HEK293T (cell line): ENCODE results near the gene MICALL2.

Experiments
- BHLHE40 ChIP-seq: fragments of 450-650 bp; IDR thresholded peaks from 2 replicates; pipeline ENCODE4 v1.6.1; 2016; ENCODE audit warnings: mild to moderate bottlenecking, moderate library complexity, borderline replicate concordance
- FOXA1 ChIP-seq: fragments of 450-650 bp; IDR thresholded peaks from 2 replicates; pipeline ENCODE4 v1.6.1; 2016; ENCODE audit warnings: mild to moderate bottlenecking
- FOXK2 ChIP-seq: fragments of 450-650 bp; IDR thresholded peaks from 2 replicates; pipeline ENCODE4 v1.6.1; 2016; ENCODE audit warnings: mild to moderate bottlenecking
- L3MBTL2 ChIP-seq: fragments of 450-650 bp; conservative IDR thresholded peaks from 2 replicates; pipeline ENCODE4 v1.6.1; 2016; ENCODE audit warnings: mild to moderate bottlenecking
- LEF1 ChIP-seq: fragments of 450-650 bp; IDR thresholded peaks from 2 replicates; pipeline ENCODE4 v1.6.1; 2017; ENCODE audit warnings: mild to moderate bottlenecking, borderline replicate concordance
- NFRKB ChIP-seq: fragments of 450-650 bp; IDR thresholded peaks from 2 replicates; pipeline ENCODE4 v1.6.1; 2016; ENCODE audit warnings: mild to moderate bottlenecking, moderate library complexity
- SP1 ChIP-seq: fragments of 450-650 bp; IDR thresholded peaks from 2 replicates; pipeline ENCODE4 v1.6.1; 2017
- TARDBP ChIP-seq: fragments of 450-650 bp; IDR thresholded peaks from 2 replicates; pipeline ENCODE4 v1.6.1; 2016
- ZNF384 ChIP-seq: fragments of 450-650 bp; IDR thresholded peaks from 2 replicates; pipeline ENCODE4 v1.6.1; 2016

DNA sequence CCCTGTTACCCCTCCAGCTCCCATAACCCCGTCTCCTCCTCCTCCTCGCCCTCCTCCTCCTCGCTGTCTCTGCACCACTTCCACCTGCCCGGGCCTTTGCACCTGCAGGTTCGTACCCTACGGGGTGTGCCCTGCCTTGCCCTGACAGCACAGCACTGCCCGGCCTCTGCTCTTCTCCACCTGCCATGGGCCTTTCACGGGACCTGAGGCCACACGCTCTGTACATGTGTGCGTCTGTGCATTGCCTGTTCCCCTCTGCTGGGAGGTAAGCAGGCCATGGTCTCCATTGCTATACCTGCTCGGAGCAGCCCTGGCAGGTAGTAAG, 40.0 kb downstream of the MICALL2 start:
- TF ChIP-seq SP1 (no peak), FOXK2 (no peak), FOXA1 (no peak), BHLHE40 (no peak), NFRKB (no peak), TARDBP (no peak), L3MBTL2 (no peak), ZNF384 (no peak), LEF1 (no peak)
